Measurements from ENCODE around the gene POLR1E. TPM values are rescaled to one million over a fixed set of nuclear protein-coding genes. Genes with fewer than 3 reads are reported as not detected.

Gene POLR1E
- polyA plus RNA-seq, 1 donor (not counting 4 experiments of a cell fraction or from before 2014, with no cell fraction given) = 44.4 TPM

DNA sequence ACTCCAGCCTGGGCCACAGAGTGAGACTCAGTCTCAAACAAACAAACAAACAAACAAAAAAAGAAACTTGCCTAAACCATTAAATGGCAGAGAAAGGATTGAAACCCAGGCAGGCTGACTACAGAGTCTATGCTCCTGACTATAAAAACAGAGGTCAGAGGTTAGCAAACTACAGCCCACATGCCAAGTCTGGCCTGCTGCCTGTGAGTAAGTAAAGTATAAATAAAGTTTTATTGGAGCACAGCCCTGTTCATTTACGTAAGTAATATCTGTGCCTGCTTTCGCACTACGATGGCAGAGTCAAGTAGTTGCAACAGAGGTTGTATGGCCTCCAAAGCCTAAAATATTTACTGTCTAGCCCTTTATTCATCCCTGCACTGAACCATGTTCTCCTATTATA lies 11.6 kb downstream of the POLR1E start:
- H3K4me2 ChIP-seq (ENCODE audit: control insufficient read depth, extremely low read depth, insufficient read depth, low read depth, low read length) = no peak overlapping the region
- H3K27ac ChIP-seq (ENCODE audit: control insufficient read depth, insufficient read depth, low read length) = no peak overlapping the region
- dilution Hi-C loops (cut with MboI; ENCODE audit: extremely low pct_ligation_motif_present, low sequenced_read_pairs) = loop anchor here (25.0 kb wide), 1 partner anchor 90 kb away; the partner anchor contains the start of genes FBXO10 and TOMM5
- peaks cover 3% of the 10 kb centered on the region for H3K79me2 ChIP-seq (ENCODE audit: control insufficient read depth, insufficient read depth, low read length)
- H2AFZ ChIP-seq (ENCODE audit: control insufficient read depth, low read length) = no peak overlapping the region
- FAIRE-seq (no peak), DNase-seq (ENCODE audit: low read depth, low spot score) (no peak)
- no peak overlapping the region for H3K4me3 ChIP-seq (ENCODE audit: control insufficient read depth in 2 of 3, extremely low read depth in 1 of 3, insufficient read depth in 2 of 3, low read depth in 1 of 3, low read length in 3 of 3)
- H3K9ac ChIP-seq (ENCODE audit: control insufficient read depth, extremely low read depth, insufficient read depth, low read length) = no peak overlapping the region
- peaks cover 40 to 65% of the 10 kb centered on the region in 2 experiments for H3K36me3 ChIP-seq (ENCODE audit: control insufficient read depth in 2 of 2, extremely low read depth in 1 of 2, insufficient read depth in 2 of 2, low read length in 2 of 2)
- no peaks in the 10 kb centered on the region for H3K9me3 ChIP-seq (ENCODE audit: control insufficient read depth, low read depth, low read length)
- no peak for TF ChIP-seq CTCF (optimal IDR thresholded peaks at IDR 0.05 in 1 of 3, IDR thresholded peaks at IDR 0.05 in 1 of 3, conservative IDR thresholded peaks at IDR 0.05 in 1 of 3; ENCODE audit: extremely low read depth in 1 of 3, insufficient read depth in 2 of 3, low read length in 3 of 3)
- TF ChIP-seq EZH2 (IDR thresholded peaks at IDR 0.05; ENCODE audit: low read length) = no peak
- H3K27me3 ChIP-seq (ENCODE audit: control insufficient read depth, extremely low read depth, insufficient read depth, low read length) = no peaks in the 10 kb centered on the region
- H3K9me1 ChIP-seq (ENCODE audit: control insufficient read depth, extremely low read depth, insufficient read depth, low read length) = no peaks in the 10 kb centered on the region
- H4K20me1 ChIP-seq (ENCODE audit: control insufficient read depth, extremely low read depth, insufficient read depth, low read length) = peaks cover 2% of the 10 kb centered on the region
- no peaks in the 10 kb centered on the region for H3K4me1 ChIP-seq (ENCODE audit: control insufficient read depth, extremely low read depth, insufficient read depth, low read length)

DNA sequence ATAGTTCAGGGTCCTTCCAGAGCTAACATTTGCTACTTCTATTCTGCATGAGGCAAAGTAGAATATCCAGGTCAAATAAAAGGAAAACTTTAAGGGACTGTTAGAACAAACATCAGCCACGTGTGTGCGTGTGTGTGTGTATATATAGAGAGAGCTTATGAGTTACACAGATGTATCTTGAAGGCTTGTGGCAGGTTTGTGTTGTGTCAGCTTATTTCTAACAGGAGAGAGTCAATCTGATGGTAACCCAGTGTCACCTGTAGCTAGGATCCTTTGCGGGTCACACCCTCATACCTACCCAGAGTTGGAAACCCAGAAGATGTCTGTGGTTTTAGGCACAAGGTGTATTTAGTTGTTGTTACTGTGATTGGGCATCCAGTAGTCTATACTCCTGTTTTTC lies 12.7 kb downstream of the POLR1E start:
- no peak overlapping the region for H3K4me3 ChIP-seq (ENCODE audit: control insufficient read depth in 2 of 3, extremely low read depth in 1 of 3, insufficient read depth in 2 of 3, low read depth in 1 of 3, low read length in 3 of 3)
- no peaks in the 10 kb centered on the region for H3K9me1 ChIP-seq (ENCODE audit: control insufficient read depth, extremely low read depth, insufficient read depth, low read length)
- TF ChIP-seq CTCF (optimal IDR thresholded peaks at IDR 0.05 in 1 of 3, IDR thresholded peaks at IDR 0.05 in 1 of 3, conservative IDR thresholded peaks at IDR 0.05 in 1 of 3; ENCODE audit: extremely low read depth in 1 of 3, insufficient read depth in 2 of 3, low read length in 3 of 3) (no peak), EZH2 (IDR thresholded peaks at IDR 0.05; ENCODE audit: low read length) (no peak)
- no peak overlapping the region for H3K4me2 ChIP-seq (ENCODE audit: control insufficient read depth, extremely low read depth, insufficient read depth, low read depth, low read length)
- no peaks in the 10 kb centered on the region for H3K27me3 ChIP-seq (ENCODE audit: control insufficient read depth, extremely low read depth, insufficient read depth, low read length)
- no peak overlapping the region for H3K27ac ChIP-seq (ENCODE audit: control insufficient read depth, insufficient read depth, low read length)
- H3K9me3 ChIP-seq (ENCODE audit: control insufficient read depth, low read depth, low read length) = no peaks in the 10 kb centered on the region
- no peak overlapping the region for H3K9ac ChIP-seq (ENCODE audit: control insufficient read depth, extremely low read depth, insufficient read depth, low read length)
- peaks cover 3% of the 10 kb centered on the region for H3K79me2 ChIP-seq (ENCODE audit: control insufficient read depth, insufficient read depth, low read length)
- peaks cover 39 to 61% of the 10 kb centered on the region in 2 experiments for H3K36me3 ChIP-seq (ENCODE audit: control insufficient read depth in 2 of 2, extremely low read depth in 1 of 2, insufficient read depth in 2 of 2, low read length in 2 of 2)
- DNase-seq (ENCODE audit: low read depth, low spot score) (no peak), FAIRE-seq (no peak)
- peaks cover 2% of the 10 kb centered on the region for H4K20me1 ChIP-seq (ENCODE audit: control insufficient read depth, extremely low read depth, insufficient read depth, low read length)
- dilution Hi-C loops (cut with MboI; ENCODE audit: extremely low pct_ligation_motif_present, low sequenced_read_pairs) = loop anchor here (25.0 kb wide), 1 partner anchor 89 kb away; the partner anchor contains the start of genes FBXO10 and TOMM5
- no peaks in the 10 kb centered on the region for H3K4me1 ChIP-seq (ENCODE audit: control insufficient read depth, extremely low read depth, insufficient read depth, low read length)
- no peak overlapping the region for H2AFZ ChIP-seq (ENCODE audit: control insufficient read depth, low read length)

Data from keratinocyte (primary cell).